OCI-LY7 (cell line): ENCODE measurements around the gene PGRMC2.

ENCODE experiments used
- CTCF ChIP-seq: fragments of 200-600 bp; sonication (generic); conservative IDR thresholded peaks from 2 replicates; pipeline ENCODE4 v1.5.1; 2014; ENCODE audit warnings: mild to moderate bottlenecking, antibody characterized with exemption, low read length, moderate library complexity, mixed read lengths
- EZH2phosphoT487 ChIP-seq: fragments of 200-600 bp; sonication (generic); IDR thresholded peaks from 2 replicates; pipeline ENCODE4 v1.6.1; 2018; ENCODE audit warnings: low read depth, borderline replicate concordance, mild to moderate bottlenecking, mixed run types, antibody characterized with exemption, low read length, moderate library complexity, mixed read lengths

DNA sequence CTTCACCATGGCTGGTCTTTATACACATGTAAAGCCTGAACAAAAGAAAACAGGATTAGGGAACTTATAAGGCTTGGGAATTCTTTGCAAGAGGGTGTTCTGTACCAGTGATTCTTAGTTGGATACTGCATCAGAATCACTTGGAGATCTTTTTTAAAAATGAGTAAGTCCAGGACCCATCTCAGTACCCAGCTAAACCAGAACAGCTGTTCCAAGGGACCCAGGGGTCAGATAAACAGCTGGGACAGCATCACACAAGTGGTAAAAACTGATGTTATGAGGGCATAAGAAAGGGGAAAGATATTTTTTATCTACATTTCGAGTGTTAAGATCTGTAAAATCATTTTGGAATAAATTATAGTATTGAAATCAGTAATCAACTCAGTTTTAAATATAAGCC is 16.1 kb downstream of the PGRMC2 start:
- TF ChIP-seq CTCF: no peak
- TF ChIP-seq EZH2phosphoT487: no peak
